GM18861 (cell line): Measurements from ENCODE around the gene SKIC8.
"Not testable (repeated sequence)": the region's sequence is repeated elsewhere in the genome, so short reads cannot be mapped to it uniquely, and the experiment has no call there.

Experiments
- ATAC-seq: cut with Tn5 transposase; IDR thresholded peaks from one replicate; pipeline ENCODE4 v1.9.1; 2021; ENCODE audit not compliant: unreplicated experiment

The SKIC8 gene

GRCh38 chr15:78257681-78258080 is 41.7 kb downstream of the SKIC8 start:
- ATAC-seq: no peak

GRCh38 chr15:78256044-78256437 is 43.4 kb downstream of the SKIC8 start:
- ATAC-seq: no peak

- ATAC-seq: no peak
Observed at GRCh38 chr15:78255421-78256043, 43.9 kb downstream of the SKIC8 start.

GRCh38 chr15:78251136-78251535 is 48.3 kb downstream of the SKIC8 start:
- no peak for ATAC-seq

GRCh38 chr15:78249131-78249530 is 50.3 kb downstream of the SKIC8 start:
- ATAC-seq: no peak

GRCh38 chr15:78247911-78248310 is 51.5 kb downstream of the SKIC8 start:
- no peak for ATAC-seq

GRCh38 chr15:78245976-78246620 is 53.3 kb downstream of the SKIC8 start:
- not testable (repeated sequence) for ATAC-seq

GRCh38 chr15:78245392-78245791 is 54.0 kb downstream of the SKIC8 start:
- ATAC-seq: not testable (repeated sequence)

GRCh38 chr15:78244893-78245292 is 54.5 kb downstream of the SKIC8 start:
- no peak for ATAC-seq

GRCh38 chr15:78244101-78244500 is 55.3 kb downstream of the SKIC8 start:
- ATAC-seq: no peak

- no peak for ATAC-seq
Observed at GRCh38 chr15:78243491-78243941, 55.9 kb downstream of the SKIC8 start.

- ATAC-seq: no peak
Observed at GRCh38 chr15:78243058-78243457, 56.4 kb downstream of the SKIC8 start.

- no peak for ATAC-seq
Observed at GRCh38 chr15:78242128-78242527, 57.3 kb downstream of the SKIC8 start.

GRCh38 chr15:78241017-78241416 is 58.4 kb downstream of the SKIC8 start:
- ATAC-seq: no peak

- no peak for ATAC-seq
Observed at GRCh38 chr15:78239811-78240210, 59.6 kb downstream of the SKIC8 start.

- no peak for ATAC-seq
Observed at GRCh38 chr15:78237146-78237545, 62.3 kb downstream of the SKIC8 start.

GRCh38 chr15:78236491-78236890 is 62.9 kb downstream of the SKIC8 start:
- no peak for ATAC-seq

GRCh38 chr15:78234515-78235040 is 64.8 kb downstream of the SKIC8 start, which contains the start of gene ACSBG1:
TSS of gene ACSBG1 (minus strand) at chr15:78234565. CDS start at chr15:78234501, 64 bp downstream.
- no peak for ATAC-seq

- ATAC-seq: no peak
Observed at GRCh38 chr15:78233496-78233895, 65.9 kb downstream of the SKIC8 start.
